Melanocyte of skin (primary cell): ENCODE data around the gene FGF19. TPM values are rescaled to one million over a fixed set of nuclear protein-coding genes. Genes with fewer than 3 reads are reported as not detected.

Experiments used
- total RNA-seq, 2 donors: library from RNA; depleted of rRNA; stranded (reverse); fragments of >200 nt; gene quantifications; 2 replicates each; pipeline ENCODE4 v1.2.3, GENCODE V29; 2012

The FGF19 gene
- total RNA-seq = not detected

DNA sequence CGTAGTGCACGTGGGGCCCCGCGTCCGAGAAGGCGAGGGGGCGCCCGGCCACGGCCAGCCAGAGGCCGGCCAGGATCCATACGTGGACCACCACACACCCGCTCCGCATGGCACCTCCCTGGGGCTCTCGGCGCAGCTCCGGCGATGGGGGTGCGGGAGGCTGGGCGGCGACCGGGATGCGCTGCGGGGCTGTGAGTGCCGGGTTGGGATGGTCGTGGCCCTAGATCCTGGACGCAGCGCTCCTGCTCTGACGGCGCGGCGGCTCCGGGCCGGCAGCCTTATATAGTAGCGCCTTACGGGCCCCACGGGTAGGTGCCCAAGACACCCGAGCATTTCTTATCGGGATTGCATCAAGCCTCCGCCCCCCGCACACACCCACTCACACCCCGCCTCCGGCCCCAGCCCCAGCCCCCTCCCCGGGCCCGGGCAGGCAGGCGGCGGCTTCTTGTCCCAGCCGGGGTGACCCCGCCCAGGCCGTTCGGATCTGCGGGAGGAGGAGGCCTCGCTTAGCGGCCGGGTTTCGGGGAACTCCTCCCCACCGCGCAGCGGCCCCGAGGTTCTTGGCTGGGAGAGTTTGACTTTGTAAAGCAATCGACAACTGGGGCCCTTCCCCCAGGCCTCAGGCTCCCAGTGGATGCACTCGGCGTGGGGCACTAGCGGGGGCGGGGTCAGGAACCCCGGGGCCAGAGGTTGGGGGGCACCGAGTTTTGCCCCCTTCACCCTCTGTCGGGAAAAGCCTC is at the start of gene FGF19:
Gene FGF19, minus strand, starts transcription at position 255 of the 740 bp plus-strand sequence. Its CDS starts 146 bp downstream, at position 109.

GRCh38 chr11:69674886-69675714 is 28.7 kb downstream of the FGF19 start, which contains the start of gene LTO1:
Gene LTO1, minus strand, starts transcription at chr11:69675353. Its CDS starts 114 bp downstream, at chr11:69675239.

Other genes starting within 250 kb of the FGF19 start
- not detected for gene LINC01488, start 222.4 kb downstream of the FGF19 start, total RNA-seq
- 100 to 1,000 TPM; 101 to 294 TPM for gene CCND1, start 62.9 kb downstream of the FGF19 start, total RNA-seq
- 10 to 100 TPM in 1 of 2 donors, 1 to 10 TPM in 1; 9.0 to 12.7 TPM for gene LTO1, start 28.7 kb downstream of the FGF19 start, total RNA-seq
- not detected for gene FGF4, start 71.3 kb upstream of the FGF19 start, total RNA-seq
- gene FGF3, start 115.4 kb upstream of the FGF19 start, total RNA-seq = not detected